IMR-90 (cell line): ENCODE measurements around the gene RASGRP1. TPM values are rescaled to one million over a fixed set of nuclear protein-coding genes. Genes with fewer than 3 reads are reported as not detected.
"Not testable (repeated sequence)": the region's sequence is repeated elsewhere in the genome, so short reads cannot be mapped to it uniquely, and the experiment has no call there.

Source experiments
- ATAC-seq: fragments of 200-7000 bp; cut with Tn5 transposase; 2 replicates; pipeline ENCODE4 v1.9.1; 2020; ENCODE audit warnings: low read depth, mild to moderate bottlenecking, moderate library complexity
- BruUV-seq: library from RNA; stranded (reverse); fragments of 400-500 nt; replicated peaks from 2 replicates; lab custom pipeline; 2021; lab: Mats Ljungman, UMichigan
- CTCF ChIA-PET: fragments of 300-600 bp; formaldehyde crosslinking; extraction: SDS; loops from one replicate; lab custom pipeline; 2021; ENCODE audit warnings: antibody characterized with exemption; lab: Yijun Ruan, JAX
- POLR2A ChIA-PET: fragments of 300-600 bp; sonication (Branson Sonifier 250); formaldehyde crosslinking; loops from one replicate; lab custom pipeline; 2022; ENCODE audit warnings: antibody characterized with exemption; ENCODE audit not compliant: unreplicated experiment; lab: Charles Lee
- DNase-seq: peaks from one replicate; pipeline ENCODE4 v3.0.0; 2013
- H2AFZ ChIP-seq: replicated peaks from 2 replicates; pipeline ENCODE3; 2013; ENCODE audit warnings: low read length, mild to moderate bottlenecking; ENCODE audit not compliant: poor library complexity
- H2AK5ac ChIP-seq: 2 replicates; pipeline ENCODE4 v1.6.1; 2013; ENCODE audit warnings: low read depth, low read length, inconsistent platforms
- H2AK9ac ChIP-seq: replicated peaks from 2 replicates; pipeline ENCODE3; 2013; ENCODE audit warnings: mild to moderate bottlenecking, low read depth, low read length, moderate library complexity; ENCODE audit not compliant: poor library complexity
- H2BK120ac ChIP-seq: 2 replicates; pipeline ENCODE4 v1.6.1; 2013; ENCODE audit warnings: low read depth, low read length, inconsistent platforms
- H2BK15ac ChIP-seq: 3 replicates; pipeline ENCODE4 v1.6.1; 2013; ENCODE audit warnings: low read depth, low read length, inconsistent platforms
- H2BK20ac ChIP-seq: 2 replicates; pipeline ENCODE4 v1.6.1; 2013; ENCODE audit warnings: low read depth, mild to moderate bottlenecking, inconsistent platforms, low read length, moderate library complexity
- H2BK5ac ChIP-seq: 2 replicates; pipeline ENCODE4 v1.6.1; 2013; ENCODE audit warnings: mild to moderate bottlenecking, low read depth, low read length, inconsistent platforms; ENCODE audit not compliant: poor library complexity, severe bottlenecking
- H3K14ac ChIP-seq: replicated peaks from 2 replicates; pipeline ENCODE4 v1.6.1; 2013; ENCODE audit warnings: low read depth, low read length, inconsistent platforms
- H3K18ac ChIP-seq: 2 replicates; pipeline ENCODE4 v1.6.1; 2013; ENCODE audit warnings: low read depth, low read length, control low read depth
- H3K23ac ChIP-seq: 2 replicates; pipeline ENCODE4 v1.6.1; 2013; ENCODE audit warnings: low read depth, low read length, inconsistent platforms
- H3K27ac ChIP-seq: 2 replicates; pipeline ENCODE4 v1.5.1; 2013; ENCODE audit warnings: mild to moderate bottlenecking, control low read depth, low read length; ENCODE audit not compliant: insufficient read depth
- H3K27me3 ChIP-seq: 2 replicates; pipeline ENCODE4 v1.6.1; 2013; ENCODE audit warnings: low read length; ENCODE audit not compliant: control insufficient read depth, insufficient read depth
- H3K36me3 ChIP-seq: 2 replicates; pipeline ENCODE4 v1.6.1; 2013; ENCODE audit warnings: low read length, mixed read lengths; ENCODE audit not compliant: control insufficient read depth, insufficient read depth
- H3K4ac ChIP-seq: 2 replicates; pipeline ENCODE4 v1.6.1; 2013; ENCODE audit warnings: low read depth, low read length, inconsistent platforms
- H3K4me1 ChIP-seq: 2 replicates; pipeline ENCODE4 v1.6.1; 2013; ENCODE audit warnings: low read length, mixed read lengths; ENCODE audit not compliant: control insufficient read depth, insufficient read depth
- H3K4me2 ChIP-seq: 2 replicates; pipeline ENCODE4 v1.6.1; 2013; ENCODE audit warnings: low read depth, mild to moderate bottlenecking, control low read depth, low read length, moderate library complexity
- H3K4me3 ChIP-seq: 2 replicates; pipeline ENCODE4 v1.5.1; 2013; ENCODE audit warnings: low read depth, mild to moderate bottlenecking, control low read depth, low read length, moderate library complexity; ENCODE audit not compliant: insufficient read depth
- H3K56ac ChIP-seq: 2 replicates; pipeline ENCODE4 v1.6.1; 2013; ENCODE audit warnings: low read length, inconsistent platforms; ENCODE audit not compliant: insufficient read depth; ENCODE audit errors: extremely low read depth
- H3K79me1 ChIP-seq, 2 experiments: 2 replicates each; pipeline ENCODE4 v1.6.1; 2013; ENCODE audit warnings: low read length in 2 of 2, inconsistent platforms in 1 of 2, low read depth in 1 of 2
- H3K9ac ChIP-seq: 2 replicates; pipeline ENCODE4 v1.6.1; 2013; ENCODE audit warnings: low read depth, low read length, control low read depth
- H3K9me1 ChIP-seq: 2 replicates; pipeline ENCODE4 v1.6.1; 2013; ENCODE audit warnings: low read length, inconsistent platforms; ENCODE audit not compliant: insufficient read depth
- H3K9me3 ChIP-seq: 2 replicates; pipeline ENCODE4 v1.6.1; 2013; ENCODE audit warnings: low read length; ENCODE audit not compliant: control insufficient read depth, insufficient read depth
- H4K20me1 ChIP-seq: 2 replicates; pipeline ENCODE4 v1.6.1; 2013; ENCODE audit warnings: low read length, inconsistent platforms; ENCODE audit not compliant: insufficient read depth
- H4K5ac ChIP-seq: 2 replicates; pipeline ENCODE4 v1.6.1; 2013; ENCODE audit warnings: mild to moderate bottlenecking, low read depth, low read length, control low read depth
- H4K8ac ChIP-seq, 2 experiments: 2 replicates each; pipeline ENCODE4 v1.6.1; 2013; ENCODE audit warnings: low read depth in 2 of 2, low read length in 2 of 2, control low read depth in 1 of 2, inconsistent platforms in 1 of 2
- H4K91ac ChIP-seq: 2 replicates; pipeline ENCODE4 v1.6.1; 2013; ENCODE audit warnings: low read depth, low read length, inconsistent platforms; ENCODE audit not compliant: insufficient read depth
- FOS ChIP-seq: fragments of 150-350 bp; IDR thresholded peaks from 2 replicates; pipeline ENCODE4 v1.6.1; 2016; ENCODE audit warnings: low read depth, low read length
- MAFK ChIP-seq: IDR thresholded peaks from 2 replicates; pipeline ENCODE4 v1.6.1; 2012; ENCODE audit warnings: low read depth, low read length, improper control_type of control experiment
- MAZ ChIP-seq: IDR thresholded peaks from 2 replicates; pipeline ENCODE4 v1.6.1; 2012; ENCODE audit warnings: low read depth, mild to moderate bottlenecking, low read length, improper control_type of control experiment, moderate library complexity, borderline replicate concordance
- MXI1 ChIP-seq: IDR thresholded peaks from 2 replicates; pipeline ENCODE4 v1.6.1; 2012; ENCODE audit warnings: low read depth, mild to moderate bottlenecking, low read length, moderate library complexity, borderline replicate concordance
- POLR2A ChIP-seq: IDR thresholded peaks from 2 replicates; pipeline ENCODE4 v1.6.1; 2012; ENCODE audit warnings: mild to moderate bottlenecking, low read depth, low read length
- RAD21 ChIP-seq: IDR thresholded peaks from 2 replicates; pipeline ENCODE4 v1.6.1; 2012; ENCODE audit warnings: low read length, improper control_type of control experiment
- RCOR1 ChIP-seq: IDR thresholded peaks from 2 replicates; pipeline ENCODE4 v1.6.1; 2012; ENCODE audit warnings: mild to moderate bottlenecking, low read length, improper control_type of control experiment; ENCODE audit not compliant: insufficient replicate concordance
- RFX5 ChIP-seq: IDR thresholded peaks from 2 replicates; pipeline ENCODE4 v1.8.0; 2012; ENCODE audit warnings: low read depth, mild to moderate bottlenecking, low read length, moderate library complexity
- WGBS, 2 experiments: methylation state at CpG; one replicate each; pipeline versions ENCODE4 v1.1.5 to v1.1.7; 2013; ENCODE audit warnings: missing lambda C conversion rate in 2 of 2; ENCODE audit not compliant: insufficient read length in 1 of 2; ENCODE audit errors: extremely low coverage in 2 of 2; 5-methylcytosine and 5-hydroxymethylcytosine counted together
- dilution Hi-C: fragments of 300-500 bp; cut with HindIII; formaldehyde crosslinking; loops from one replicate; pipeline ENCODE4 v1.14.3; 2018; ENCODE audit warnings: low sequenced_read_pairs; ENCODE audit not compliant: unreplicated experiment
- in situ Hi-C: fragments of 300-500 bp; cut with MboI; formaldehyde crosslinking; loops from 3 replicates; pipeline ENCODE4 v1.14.3; 2019; ENCODE audit warnings: low sequenced_read_pairs, inconsistent platforms, mixed read lengths
- intact Hi-C: fragments of 100-400 bp; cut with micrococcal nuclease; formaldehyde crosslinking; loops from 2 replicates; pipeline ENCODE4 v1.10.0; 2022
- polyA plus RNA-seq, 3 experiments: library from polyadenylated mRNA; depleted of rRNA; stranded (reverse); fragments of >200 nt; gene quantifications; 2 replicates each; pipeline ENCODE4 v1.2.3, GENCODE V29; 2012; ENCODE audit warnings: low replicate concordance in 1 of 3
- total RNA-seq: library from RNA; depleted of rRNA; stranded (reverse); fragments of >200 nt; gene quantifications from 2 replicates; pipeline ENCODE4 v1.2.3, GENCODE V29; 2012

RASGRP1 gene
- total and polyA plus RNA-seq, 2 of the 4 experiments (the other 2 are of a cell fraction): 1.4 to 3.2 TPM

GRCh38 chr15:38587214-38587613 is 22.6 kb upstream of the RASGRP1 start:
- no peak overlapping the region for H2BK15ac ChIP-seq
- H4K8ac ChIP-seq: no peak overlapping the region
- intact Hi-C loops: loop anchor here (5.0 kb wide), 1 partner anchor 80 kb away; no protein-coding TSS in a partner anchor
- H3K18ac ChIP-seq: no peak overlapping the region
- no peak overlapping the region for H2BK5ac ChIP-seq
- no peaks in the 10 kb centered on the region for H3K9me3 ChIP-seq
- H3K9me1 ChIP-seq: no peaks in the 10 kb centered on the region
- H3K56ac ChIP-seq: no peak overlapping the region
- 42% methylated on average over 2 of the region's 6 CpGs; no CpG with 5 or more reads in 1 of the 2 experiments for WGBS, 2 experiments
- BruUV-seq: no TSS peak
- dilution Hi-C loops: no loop called here
- no peak overlapping the region for H2AK5ac ChIP-seq
- no peak overlapping the region for H2AFZ ChIP-seq
- CTCF ChIA-PET: no interaction called here
- H4K91ac ChIP-seq: no peak overlapping the region
- POLR2A ChIA-PET: no interaction called here
- no peak for ATAC-seq
- H4K20me1 ChIP-seq: no peaks in the 10 kb centered on the region
- H3K4me1 ChIP-seq: no peaks in the 10 kb centered on the region
- H3K23ac ChIP-seq: no peak overlapping the region
- H2BK120ac ChIP-seq: no peak overlapping the region
- no peak overlapping the region for H4K5ac ChIP-seq
- H3K4me2 ChIP-seq: no peak overlapping the region
- no peak overlapping the region for H3K4ac ChIP-seq
- no peak overlapping the region for H2AK9ac ChIP-seq
- H3K36me3 ChIP-seq: no peaks in the 10 kb centered on the region
- H3K79me1 ChIP-seq: no peaks in the 10 kb centered on the region
- H2BK20ac ChIP-seq: no peak overlapping the region
- in situ Hi-C loops: no loop called here
- H3K27ac ChIP-seq: no peak overlapping the region
- DNase-seq: no peak
- TF ChIP-seq RAD21: no peak
- no peak for TF ChIP-seq RFX5
- no peak for TF ChIP-seq RCOR1
- no peak for TF ChIP-seq POLR2A
- no peak for TF ChIP-seq MAZ
- no peak for TF ChIP-seq MXI1
- no peak for TF ChIP-seq MAFK
- no peak for TF ChIP-seq FOS
- H3K27me3 ChIP-seq: peaks cover 23% of the 10 kb centered on the region
- no peak overlapping the region for H3K4me3 ChIP-seq
- H3K9ac ChIP-seq: no peak overlapping the region
- no peak overlapping the region for H3K14ac ChIP-seq

GRCh38 chr15:38586005-38586404 is 21.4 kb upstream of the RASGRP1 start:
- intact Hi-C loops: loop anchor here (5.0 kb wide), 1 partner anchor 81 kb away; no protein-coding TSS in a partner anchor

More at GRCh38 chr15:38586005-38586404, 21.4 kb upstream of the RASGRP1 start:
- H3K9me1 ChIP-seq, ATAC-seq, DNase-seq, H2BK20ac ChIP-seq, BruUV-seq, H3K4ac ChIP-seq, H2BK120ac ChIP-seq, dilution Hi-C loops, H3K4me2 ChIP-seq, H3K56ac ChIP-seq, in situ Hi-C loops, H3K18ac ChIP-seq, H2BK15ac ChIP-seq, H2AK9ac ChIP-seq, H4K8ac ChIP-seq, H3K14ac ChIP-seq, H2BK5ac ChIP-seq, H2AK5ac ChIP-seq, H2AFZ ChIP-seq, H3K4me3 ChIP-seq, H3K27ac ChIP-seq, H3K36me3 ChIP-seq, H3K9ac ChIP-seq, CTCF ChIA-PET, H4K91ac ChIP-seq, H3K9me3 ChIP-seq, H4K5ac ChIP-seq, H4K20me1 ChIP-seq, POLR2A ChIA-PET, H3K23ac ChIP-seq, H3K79me1 ChIP-seq, H3K4me1 ChIP-seq: not testable (repeated sequence)
- peaks cover 23% of the 10 kb centered on the region for H3K27me3 ChIP-seq
- WGBS, 2 experiments: no CpG with 5 or more reads among the region's 2 CpGs
